H1 (cell line): Measurements from ENCODE around the gene EMID1. TPM values are rescaled to one million over a fixed set of nuclear protein-coding genes. Genes with fewer than 3 reads are reported as not detected.

Experiments
- ATF2 ChIP-seq: IDR thresholded peaks from 2 replicates; pipeline ENCODE4 v1.6.1; 2012; ENCODE audit warnings: low read length, inconsistent platforms
- BACH1 ChIP-seq: IDR thresholded peaks from 2 replicates; pipeline ENCODE4 v1.6.1; 2012; ENCODE audit warnings: low read length, improper control_type of control experiment
- CBX5 ChIP-seq: fragments of 300-800, 300-1000 bp; sonication (generic); IDR thresholded peaks from 2 replicates; pipeline ENCODE4 v1.7.1; 2016; ENCODE audit warnings: antibody characterized with exemption, low read length, low read depth
- CHD7 ChIP-seq: fragments of 300-600 bp; sonication (generic); IDR thresholded peaks from 2 replicates; pipeline ENCODE4 v1.7.1; 2012; ENCODE audit warnings: low read length, moderate library complexity, mild to moderate bottlenecking, inconsistent platforms; ENCODE audit not compliant: insufficient replicate concordance
- JUND ChIP-seq: IDR thresholded peaks from 2 replicates; pipeline ENCODE4 v1.6.1; 2011; ENCODE audit warnings: mild to moderate bottlenecking, improper control_type of control experiment, low read length
- KDM1A ChIP-seq: fragments of 200-600, 300-600 bp; sonication (generic); IDR thresholded peaks from 2 replicates; pipeline ENCODE4 v1.7.1; 2016; ENCODE audit warnings: mild to moderate bottlenecking, low read length, borderline replicate concordance
- NRF1 ChIP-seq: IDR thresholded peaks from 2 replicates; pipeline ENCODE4 v1.6.1; 2011; ENCODE audit warnings: mild to moderate bottlenecking, low read depth, low read length, improper control_type of control experiment
- PHF8 ChIP-seq: fragments of 200-600 bp; sonication (generic); conservative IDR thresholded peaks from 2 replicates; pipeline ENCODE4 v1.7.1; 2012; ENCODE audit warnings: low read depth, mild to moderate bottlenecking, inconsistent platforms, low read length, moderate library complexity
- SIRT6 ChIP-seq: IDR thresholded peaks from one replicate; pipeline ENCODE4 v1.7.1; 2012; ENCODE audit warnings: low read length, inconsistent platforms
- polyA plus RNA-seq, 7 experiments: library from polyadenylated mRNA; depleted of rRNA in 3 of 7; stranded (reverse) in 5 of 7; unstranded in 2 of 7; fragments of >200 nt in 5 of 7; fragments of 200-250 nt in 2 of 7; gene quantifications; 1 replicate in 5 of 7; 2 replicates in 1 of 7; 4 replicates in 1 of 7; pipeline versions ENCODE4 v1.2.1 to v1.2.3, GENCODE V29; 2011 to 2013; ENCODE audit warnings: missing spikeins in 2 of 7, mixed read lengths in 2 of 7
- total RNA-seq: library from RNA; stranded (reverse); fragmentation: NEBNext Ultra II Directional; extraction: Animal tissue kit (Norgen Biotek cat#: 25700); gene quantifications from 2 replicates; pipeline ENCODE4 v1.2.1, GENCODE V29; 2021

EMID1 gene
- total and polyA plus RNA-seq, 2 of the 8 experiments (the other 6 are each of a cell fraction or from before 2014, with no cell fraction given): 3.9 to 7.4 TPM

GRCh38 chr22:29184849-29185490 lies 20.7 kb upstream of the EMID1 start (continued):
- TF ChIP-seq CHD7 (no peak), ATF2 (no peak), BACH1 (no peak), NRF1 (no peak), PHF8 (no peak), JUND (no peak), CBX5 (no peak), SIRT6 (no peak), KDM1A (no peak)
